Coronary artery (tissue), 2 donors: ENCODE results near the gene ZNF787.

Experiments used
- DNase-seq: peaks from one replicate; pipeline ENCODE4 v3.0.0-alpha.2; 2017; ENCODE audit warnings: low spot score
- H3K27ac ChIP-seq, 2 donors: fragments of 200-600 bp; sonication (generic); one replicate each; pipeline ENCODE4 v1.5.1; 2016 to 2019
- H3K4me3 ChIP-seq: fragments of 200-600 bp; sonication (generic); 2 replicates; pipeline ENCODE4 v1.5.1; 2016; ENCODE audit warnings: mild to moderate bottlenecking, moderate library complexity
- CTCF ChIP-seq: fragments of 200-600 bp; sonication (generic); IDR thresholded peaks from one replicate; pipeline ENCODE4 v1.5.1; 2019; ENCODE audit warnings: antibody characterized with exemption

Gene ZNF787

DNA sequence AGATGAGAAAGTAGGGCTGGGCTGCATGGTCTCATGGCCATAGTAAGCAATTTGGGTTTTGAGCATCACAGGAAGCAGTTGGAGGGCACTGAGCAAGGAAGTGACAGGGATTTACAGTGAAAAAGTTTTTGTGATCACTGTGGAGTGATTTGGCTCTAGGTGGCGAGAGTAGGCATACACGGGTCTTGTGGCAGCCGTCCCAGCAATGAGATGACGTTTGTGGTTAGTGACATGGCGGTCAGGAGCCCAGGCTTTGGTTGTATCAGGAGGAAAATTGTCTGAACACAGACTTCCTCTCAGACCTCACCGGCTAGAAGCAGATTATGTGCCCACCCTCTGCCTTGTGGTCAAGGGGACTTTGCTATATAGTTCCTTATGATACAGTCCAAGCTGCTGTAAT lies 23.3 kb upstream of the ZNF787 start:
- Histone ChIP-seq H3K4me3 (no peak overlapping the region), H3K27ac (no peak overlapping the region)
- TF ChIP-seq CTCF = no peak
- no peak for DNase-seq

GRCh38 chr19:56142897-56143434 lies 21.9 kb upstream of the ZNF787 start:
- no peak overlapping the region for H3K4me3 ChIP-seq
- no peak for TF ChIP-seq CTCF
- DNase-seq = no peak
- H3K27ac ChIP-seq = no peak overlapping the region

DNA sequence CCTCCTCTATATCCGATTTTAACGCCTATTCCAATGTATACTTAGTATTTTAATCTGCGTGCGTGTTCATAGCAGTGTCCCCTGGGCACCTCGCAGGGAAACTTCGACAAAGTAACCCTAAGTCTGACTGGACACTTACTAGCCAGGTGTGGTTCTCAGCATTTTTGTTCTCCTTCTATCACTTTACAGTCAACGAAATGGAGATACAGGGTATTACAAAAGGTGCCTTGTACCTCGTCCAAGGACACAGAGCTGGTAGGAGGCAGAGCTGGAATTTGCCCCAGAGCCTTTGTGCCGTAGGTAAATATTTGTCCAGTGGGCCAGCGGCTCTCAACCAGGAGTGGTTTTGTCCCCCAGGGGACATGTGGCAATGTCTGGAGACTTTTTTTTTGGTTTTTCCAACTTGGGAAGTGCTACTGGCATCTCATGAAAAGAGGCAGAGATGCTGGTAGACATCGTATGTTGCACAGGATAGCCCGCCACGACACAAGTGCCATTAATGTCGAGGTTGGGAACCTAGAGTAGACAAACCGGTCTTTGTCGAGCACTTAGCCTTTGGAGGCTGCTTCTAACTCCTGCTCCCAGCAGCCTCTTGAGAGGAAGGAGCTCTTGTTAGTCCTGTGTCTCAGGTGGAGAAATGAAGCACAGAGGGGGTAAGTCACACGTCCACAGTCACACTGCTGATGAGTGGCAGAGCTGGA lies 21.1 kb upstream of the ZNF787 start:
- no peak for TF ChIP-seq CTCF
- DNase-seq = no peak
- H3K27ac ChIP-seq = peak overlapping the region; percentile 58 to 96

GRCh38 chr19:56141417-56141993 lies 20.4 kb upstream of the ZNF787 start:
- H3K27ac ChIP-seq = peak overlapping the region; percentile 58 to 96
- H3K4me3 ChIP-seq = peak overlapping the region; percentile 76
- DNase-seq = no peak
- TF ChIP-seq CTCF = no peak

More for the DNA sequence above, 21.1 kb upstream of the ZNF787 start:
- H3K4me3 ChIP-seq = peak overlapping the region; percentile 76

DNA sequence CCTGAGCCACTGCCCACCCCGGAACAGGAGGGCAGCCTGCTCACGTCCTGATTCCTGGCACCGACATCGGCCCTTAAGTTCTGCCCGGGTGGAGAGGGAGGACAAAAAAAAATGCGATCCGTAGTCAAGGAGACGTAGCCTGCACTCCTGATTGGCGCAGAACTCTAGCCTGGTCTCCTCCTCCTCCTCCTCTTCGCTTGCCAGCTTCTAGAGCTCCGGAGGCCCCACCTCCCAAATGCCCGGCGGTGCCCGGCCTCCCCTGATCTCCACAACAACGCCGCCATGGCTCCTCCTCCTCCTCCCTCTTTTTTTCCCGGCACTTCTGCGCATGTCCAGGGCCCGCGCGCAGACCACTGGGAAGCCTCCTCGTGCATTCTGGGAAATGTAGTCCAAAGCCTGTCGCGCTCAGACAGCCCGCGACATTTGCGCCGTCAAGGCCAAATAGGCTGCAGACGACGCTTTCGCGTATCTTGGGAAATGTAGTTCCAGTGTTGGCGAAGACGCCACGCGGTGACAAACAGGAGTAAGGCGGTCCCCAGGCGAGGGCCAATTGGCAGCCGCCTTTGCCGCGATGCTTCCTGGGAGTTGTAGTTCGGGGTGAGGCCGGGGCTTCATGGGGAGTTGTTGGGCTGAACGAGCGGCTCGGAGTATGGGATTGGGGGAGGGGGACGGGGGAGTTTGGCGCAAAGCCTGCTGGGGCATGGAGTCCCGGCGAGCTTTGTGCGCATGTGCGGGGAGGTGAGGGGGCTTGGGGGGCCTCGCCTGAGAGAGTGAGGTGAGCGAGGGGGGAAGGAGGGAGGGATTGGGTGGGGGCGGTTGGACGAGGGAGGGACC lies 19.7 kb upstream of the ZNF787 start, which contains the start of gene ZNF444:
ZNF444 (plus strand) TSS at position 705 of the 834 bp plus-strand sequence. CDS start 5,625 bp downstream, outside the sequence.
- TF ChIP-seq CTCF = no peak
- Histone ChIP-seq H3K27ac (peak within 1 kb of the TSS; percentile 70 to 96), H3K4me3 (peak within 1 kb of the TSS; percentile 76)
- DNase-seq = peak; percentile 100

DNA sequence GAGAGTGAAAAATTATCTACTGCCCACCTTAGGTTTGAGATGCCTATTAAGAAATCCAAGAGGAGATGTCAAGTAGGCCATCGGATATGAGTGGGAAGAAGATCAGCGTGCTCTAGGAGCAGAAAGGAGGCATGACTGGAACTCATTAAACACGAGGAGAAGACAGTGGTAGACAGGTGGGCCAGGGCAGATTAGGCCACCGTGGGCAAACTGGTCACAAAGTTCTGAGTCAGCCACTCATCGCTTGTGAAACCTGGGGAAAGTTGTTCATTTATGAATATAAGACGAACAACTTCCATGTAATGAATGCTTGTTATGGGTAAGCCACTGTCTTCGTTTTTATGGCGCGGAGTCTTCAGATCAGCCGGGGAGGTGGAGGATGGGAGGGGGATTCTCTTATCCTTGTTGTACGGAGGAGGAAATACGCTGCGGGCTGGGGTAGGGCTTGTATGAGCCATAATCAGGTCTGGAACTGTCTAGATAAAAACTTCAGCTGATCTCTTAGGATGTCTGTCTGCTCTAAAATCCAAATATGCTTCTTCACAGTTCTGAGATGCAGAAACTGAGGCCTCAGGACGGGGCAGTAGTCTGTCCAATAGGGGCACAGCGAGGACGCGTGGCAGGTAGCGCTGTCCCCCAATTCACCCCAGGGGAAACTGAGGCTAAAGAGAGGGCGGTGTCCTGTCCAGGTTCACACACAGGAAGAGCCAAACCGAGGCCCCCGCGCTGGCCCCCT lies 18.9 kb upstream of the ZNF787 start:
- H3K27ac ChIP-seq = peak overlapping the region; percentile 70 to 96
- DNase-seq = no peak
- TF ChIP-seq CTCF = no peak

More for the DNA sequence above, 18.9 kb upstream of the ZNF787 start:
- H3K4me3 ChIP-seq = peak overlapping the region; percentile 76
